HEK293 (cell line): ENCODE data around the gene DOK5.
A peak's percentile ranks its signal among the peaks of the same experiment; 100 is the strongest.

Source experiments
- CTCF ChIA-PET: fragments of 350-600 bp; formaldehyde crosslinking; extraction: SDS; loops from one replicate; lab custom pipeline; 2021; ENCODE audit warnings: antibody characterized with exemption; lab: Yijun Ruan, JAX
- POLR2A ChIA-PET: fragments of 300-600 bp; formaldehyde crosslinking; extraction: SDS; loops from one replicate; lab custom pipeline; 2020; ENCODE audit warnings: antibody characterized with exemption, inconsistent platforms; lab: Yijun Ruan, JAX
- H3K27ac ChIP-seq: fragments of 200-500 bp; sonication (Bioruptor generic); 2 replicates; pipeline ENCODE4 v1.5.1; 2014; ENCODE audit warnings: low read depth, low read length, control low read depth, inconsistent platforms; ENCODE audit errors: extremely low read depth
- H3K36me3 ChIP-seq, 2 experiments: fragments of 200-500 bp in 1 of 2; sonication (Bioruptor generic) in 1 of 2; 1 replicate in 1 of 2; 2 replicates in 1 of 2; pipeline ENCODE4 v1.5.1; 2014 to 2017; ENCODE audit warnings: inconsistent platforms in 2 of 2, low read length in 2 of 2; ENCODE audit not compliant: control insufficient read depth in 2 of 2, insufficient read depth in 1 of 2
- H3K4me1 ChIP-seq: fragments of 200-500 bp; sonication (Bioruptor generic); 2 replicates; pipeline ENCODE4 v1.5.1; 2014; ENCODE audit warnings: mild to moderate bottlenecking, low read length, inconsistent platforms; ENCODE audit not compliant: control insufficient read depth, insufficient read depth
- H3K4me3 ChIP-seq: 2 replicates; pipeline ENCODE4 v1.5.1; 2011; ENCODE audit warnings: low read depth, mild to moderate bottlenecking, control low read depth, low read length, moderate library complexity
- H3K9me3 ChIP-seq: fragments of 200-500 bp; sonication (Bioruptor generic); 2 replicates; pipeline ENCODE4 v1.5.1; 2014; ENCODE audit warnings: low read depth, low read length, inconsistent platforms; ENCODE audit not compliant: control insufficient read depth, insufficient read depth
- GLI2 ChIP-seq: fragments of 450-650 bp; formaldehyde crosslinking; IDR thresholded peaks from 2 replicates; pipeline ENCODE4; 2017; ENCODE audit warnings: missing biosample characterization, missing genetic modification characterization, low read depth, borderline replicate concordance
- GLIS2 ChIP-seq: fragments of 450-650 bp; formaldehyde crosslinking; IDR thresholded peaks from 2 replicates; pipeline ENCODE4 v1.5.1; 2016; ENCODE audit warnings: missing biosample characterization, missing genetic modification characterization
- IKZF3 ChIP-seq: fragments of 450-650 bp; IDR thresholded peaks from 2 replicates; pipeline ENCODE4 v1.5.0; 2018; ENCODE audit warnings: missing biosample characterization, mild to moderate bottlenecking, missing genetic modification characterization, moderate library complexity
- MYNN ChIP-seq: fragments of 450-650 bp; formaldehyde crosslinking; IDR thresholded peaks from 2 replicates; pipeline ENCODE4 v1.5.1; 2016; ENCODE audit warnings: missing biosample characterization, missing genetic modification characterization, borderline replicate concordance
- MZF1 ChIP-seq: fragments of 450-650 bp; formaldehyde crosslinking; IDR thresholded peaks from 2 replicates; pipeline ENCODE4 v1.5.1; 2017; ENCODE audit warnings: missing biosample characterization, missing genetic modification characterization, borderline replicate concordance
- OVOL3 ChIP-seq: fragments of 450-650 bp; formaldehyde crosslinking; IDR thresholded peaks from 2 replicates; pipeline ENCODE4 v1.5.1; 2016; ENCODE audit warnings: missing biosample characterization, missing genetic modification characterization
- REPIN1 ChIP-seq: fragments of 450-650 bp; formaldehyde crosslinking; IDR thresholded peaks from 2 replicates; pipeline ENCODE4 v1.5.1; 2017; ENCODE audit warnings: missing biosample characterization, missing genetic modification characterization, low read depth
- ZBTB20 ChIP-seq: fragments of 450-650 bp; formaldehyde crosslinking; IDR thresholded peaks from 2 replicates; pipeline ENCODE4 v1.5.1; 2016; ENCODE audit warnings: missing biosample characterization, missing genetic modification characterization
- ZBTB8A ChIP-seq: fragments of 450-650 bp; formaldehyde crosslinking; IDR thresholded peaks from 2 replicates; pipeline ENCODE4 v1.5.1; 2016; ENCODE audit warnings: missing biosample characterization, missing genetic modification characterization
- ZFP37 ChIP-seq: fragments of 450-650 bp; formaldehyde crosslinking; IDR thresholded peaks from 2 replicates; pipeline ENCODE4 v1.5.1; 2016; ENCODE audit warnings: missing biosample characterization, missing genetic modification characterization
- ZIC2 ChIP-seq: fragments of 450-650 bp; formaldehyde crosslinking; IDR thresholded peaks from 2 replicates; pipeline ENCODE4 v1.5.1; 2016; ENCODE audit warnings: missing biosample characterization, missing genetic modification characterization
- ZNF169 ChIP-seq: fragments of 450-650 bp; formaldehyde crosslinking; IDR thresholded peaks from 2 replicates; pipeline ENCODE4 v1.5.1; 2016; ENCODE audit warnings: missing biosample characterization, missing genetic modification characterization
- ZNF211 ChIP-seq: fragments of 450-650 bp; formaldehyde crosslinking; IDR thresholded peaks from 2 replicates; pipeline ENCODE4 v1.5.1; 2016; ENCODE audit warnings: low read depth, missing biosample characterization, missing genetic modification characterization
- ZNF223 ChIP-seq: fragments of 450-650 bp; formaldehyde crosslinking; IDR thresholded peaks from 2 replicates; pipeline ENCODE4 v1.5.1; 2016; ENCODE audit warnings: missing biosample characterization, missing genetic modification characterization
- ZNF248 ChIP-seq: fragments of 450-650 bp; formaldehyde crosslinking; IDR thresholded peaks from 2 replicates; pipeline ENCODE4 v1.5.1; 2017; ENCODE audit warnings: missing biosample characterization, missing genetic modification characterization
- ZNF311 ChIP-seq: fragments of 450-650 bp; formaldehyde crosslinking; IDR thresholded peaks from 2 replicates; pipeline ENCODE4 v1.5.1; 2017; ENCODE audit warnings: missing biosample characterization, missing genetic modification characterization, borderline replicate concordance
- ZNF354C ChIP-seq: fragments of 450-650 bp; formaldehyde crosslinking; IDR thresholded peaks from 2 replicates; pipeline ENCODE4 v1.5.1; 2016; ENCODE audit warnings: missing biosample characterization, missing genetic modification characterization, low read depth, borderline replicate concordance
- ZNF426 ChIP-seq: fragments of 450-650 bp; formaldehyde crosslinking; IDR thresholded peaks from 2 replicates; pipeline ENCODE4 v1.5.1; 2017; ENCODE audit warnings: missing biosample characterization, missing genetic modification characterization, mild to moderate bottlenecking, inconsistent platforms, moderate library complexity
- ZNF48 ChIP-seq: fragments of 450-650 bp; formaldehyde crosslinking; IDR thresholded peaks from 2 replicates; pipeline ENCODE4 v1.5.1; 2016; ENCODE audit warnings: missing biosample characterization, missing genetic modification characterization
- ZNF510 ChIP-seq: fragments of 450-650 bp; formaldehyde crosslinking; IDR thresholded peaks from 2 replicates; pipeline ENCODE4 v1.5.1; 2018; ENCODE audit warnings: mild to moderate bottlenecking, missing genetic modification characterization, missing biosample characterization; ENCODE audit not compliant: insufficient replicate concordance
- ZNF747 ChIP-seq: fragments of 450-650 bp; formaldehyde crosslinking; IDR thresholded peaks from 2 replicates; pipeline ENCODE4 v1.5.1; 2016; ENCODE audit warnings: missing biosample characterization, missing genetic modification characterization
- ZNF792 ChIP-seq: fragments of 450-650 bp; formaldehyde crosslinking; IDR thresholded peaks from 2 replicates; pipeline ENCODE4 v1.5.1; 2016; ENCODE audit warnings: missing biosample characterization, missing genetic modification characterization
- ZSCAN23 ChIP-seq: fragments of 450-650 bp; formaldehyde crosslinking; IDR thresholded peaks from 2 replicates; pipeline ENCODE4 v1.5.1; 2016; ENCODE audit warnings: missing biosample characterization, missing genetic modification characterization
- TF ChIP-seq, protein P1 (sequence below): fragments of 450-650 bp; formaldehyde crosslinking; IDR thresholded peaks from 2 replicates; pipeline ENCODE4 v1.5.1; 2016; ENCODE audit warnings: missing biosample characterization, missing genetic modification characterization
- TF ChIP-seq, protein P2 (sequence below): fragments of 450-650 bp; formaldehyde crosslinking; IDR thresholded peaks from 2 replicates; pipeline ENCODE4 v1.5.1; 2016; ENCODE audit warnings: missing biosample characterization, missing genetic modification characterization, low read depth

DOK5 gene

DNA sequence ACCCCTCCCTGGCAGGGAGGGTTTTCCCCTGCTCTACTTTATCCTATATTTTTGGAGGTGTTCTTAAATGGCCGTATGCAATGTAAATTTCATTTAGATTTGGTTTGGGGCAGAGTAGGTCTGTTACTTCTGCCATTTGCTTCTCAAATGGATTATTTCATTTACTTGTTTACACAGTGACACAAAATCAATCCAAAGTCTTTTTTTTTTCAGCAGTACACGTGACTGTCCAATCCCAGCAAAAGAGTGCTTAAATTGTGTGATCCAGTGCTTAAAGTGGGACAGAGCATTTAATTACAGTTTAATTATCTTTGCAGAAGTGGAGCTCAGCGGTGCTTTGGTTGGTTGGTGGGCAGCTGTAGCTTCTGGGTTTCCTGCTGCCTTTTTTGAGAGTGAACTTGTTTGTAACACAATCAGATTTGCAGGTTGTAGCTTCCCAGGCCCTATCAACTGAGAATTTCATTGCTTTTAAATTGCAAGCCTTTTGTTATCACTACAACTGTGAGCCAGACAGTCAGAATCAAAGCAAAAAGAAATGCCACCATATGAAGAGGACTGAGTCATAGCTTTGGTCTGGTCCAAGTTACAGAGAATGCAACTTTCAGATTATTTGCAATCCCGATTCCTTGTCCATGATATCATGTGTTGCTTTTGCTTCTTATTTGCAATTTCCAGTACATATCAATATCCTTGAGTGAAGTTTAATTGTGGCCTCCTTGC is 216.9 kb downstream of the DOK5 start:
- no peak overlapping the region for H3K27ac ChIP-seq
- ChIA-PET POLR2A (no interaction called here), CTCF (no interaction called here)
- no peak overlapping the region for H3K4me3 ChIP-seq
- no peaks in the 10 kb centered on the region for H3K9me3 ChIP-seq
- H3K36me3 ChIP-seq = no peaks in the 10 kb centered on the region
- TF ChIP-seq GLIS2 (tag by site-specific recombination) (no peak), GLI2 (no peak), ZNF248 (tag by site-specific recombination) (no peak), ZNF311 (no peak), REPIN1 (tag by site-specific recombination) (no peak), ZSCAN23 (no peak), ZNF426 (no peak), ZBTB20 (tag by site-specific recombination) (no peak), ZNF169 (tag by site-specific recombination) (no peak), ZNF48 (tag by site-specific recombination) (no peak), MYNN (tag by site-specific recombination) (no peak), ZNF211 (tag by site-specific recombination) (no peak), ZNF747 (tag by site-specific recombination) (no peak), ZBTB8A (tag by site-specific recombination) (no peak), ZNF354C (tag by site-specific recombination) (no peak), ZFP37 (tag by site-specific recombination) (no peak)
- TF ChIP-seq, protein P1, sequence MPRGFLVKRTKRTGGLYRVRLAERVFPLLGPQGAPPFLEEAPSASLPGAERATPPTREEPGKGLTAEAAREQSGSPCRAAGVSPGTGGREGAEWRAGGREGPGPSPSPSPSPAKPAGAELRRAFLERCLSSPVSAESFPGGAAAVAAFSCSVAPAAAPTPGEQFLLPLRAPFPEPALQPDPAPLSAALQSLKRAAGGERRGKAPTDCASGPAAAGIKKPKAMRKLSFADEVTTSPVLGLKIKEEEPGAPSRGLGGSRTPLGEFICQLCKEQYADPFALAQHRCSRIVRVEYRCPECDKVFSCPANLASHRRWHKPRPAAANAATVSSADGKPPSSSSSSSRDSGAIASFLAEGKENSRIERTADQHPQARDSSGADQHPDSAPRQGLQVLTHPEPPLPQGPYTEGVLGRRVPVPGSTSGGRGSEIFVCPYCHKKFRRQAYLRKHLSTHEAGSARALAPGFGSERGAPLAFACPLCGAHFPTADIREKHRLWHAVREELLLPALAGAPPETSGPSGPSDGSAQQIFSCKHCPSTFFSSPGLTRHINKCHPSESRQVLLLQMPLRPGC (tag by site-specific recombination) = no peak
- no peaks in the 10 kb centered on the region for H3K4me1 ChIP-seq

DNA sequence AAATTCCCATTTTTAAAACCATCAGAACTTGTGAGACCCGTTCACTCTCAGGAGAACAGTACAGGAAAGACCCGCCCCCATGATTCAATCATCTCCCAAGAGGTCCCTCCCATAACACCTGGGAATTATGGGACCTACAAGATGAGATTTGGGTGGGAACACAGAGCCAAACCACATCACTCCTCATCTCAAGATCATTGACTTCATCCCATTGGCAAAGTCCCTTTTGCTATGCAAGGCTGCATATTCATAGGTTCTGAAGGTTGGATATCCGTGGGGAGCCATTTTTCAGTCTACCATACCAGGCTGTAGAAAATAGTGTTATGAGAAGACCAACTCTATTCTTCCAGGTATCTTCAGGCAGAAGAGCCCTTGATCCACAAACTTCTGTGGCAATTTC is 219.1 kb downstream of the DOK5 start:
- no peak for TF ChIP-seq MZF1
- TF ChIP-seq, protein P2, sequence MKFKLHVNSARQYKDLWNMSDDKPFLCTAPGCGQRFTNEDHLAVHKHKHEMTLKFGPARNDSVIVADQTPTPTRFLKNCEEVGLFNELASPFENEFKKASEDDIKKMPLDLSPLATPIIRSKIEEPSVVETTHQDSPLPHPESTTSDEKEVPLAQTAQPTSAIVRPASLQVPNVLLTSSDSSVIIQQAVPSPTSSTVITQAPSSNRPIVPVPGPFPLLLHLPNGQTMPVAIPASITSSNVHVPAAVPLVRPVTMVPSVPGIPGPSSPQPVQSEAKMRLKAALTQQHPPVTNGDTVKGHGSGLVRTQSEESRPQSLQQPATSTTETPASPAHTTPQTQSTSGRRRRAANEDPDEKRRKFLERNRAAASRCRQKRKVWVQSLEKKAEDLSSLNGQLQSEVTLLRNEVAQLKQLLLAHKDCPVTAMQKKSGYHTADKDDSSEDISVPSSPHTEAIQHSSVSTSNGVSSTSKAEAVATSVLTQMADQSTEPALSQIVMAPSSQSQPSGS (tag by site-specific recombination) = 0 out of 2 replicates have a peak, but pooled peaks have one; percentile 35
- TF ChIP-seq, all 188 proteins: peak for 1
- H3K27ac ChIP-seq = no peak overlapping the region
- H3K9me3 ChIP-seq = no peaks in the 10 kb centered on the region
- no peaks in the 10 kb centered on the region for H3K4me1 ChIP-seq
- no peak overlapping the region for H3K4me3 ChIP-seq
- ChIA-PET POLR2A (no interaction called here), CTCF (interaction anchor here (1.0 kb wide), 2 partner anchors 14 to 26 kb away, joined by 3 to 7 read pairs; no protein-coding TSS in a partner anchor)
- no peaks in the 10 kb centered on the region for H3K36me3 ChIP-seq

DNA sequence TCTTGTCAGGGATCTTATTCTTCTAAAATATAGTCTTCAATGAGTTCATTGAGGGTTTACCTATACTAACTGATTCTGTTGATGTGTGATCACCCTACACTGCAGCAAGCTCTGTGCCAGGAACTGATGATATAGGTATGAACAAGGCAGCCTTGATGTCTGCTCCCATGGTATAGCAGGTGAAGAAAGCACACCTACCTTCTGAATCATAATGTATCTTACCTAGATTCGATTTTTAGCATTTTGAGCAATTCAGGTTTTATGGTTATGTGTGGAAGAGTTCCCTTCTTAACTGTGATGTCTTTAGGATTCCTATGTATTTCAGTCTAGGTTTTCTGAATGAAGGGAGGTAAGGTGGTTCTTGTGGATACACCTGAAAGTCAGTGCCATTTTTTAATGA is 223.0 kb downstream of the DOK5 start:
- POLR2A ChIA-PET = no interaction called here
- TF ChIP-seq ZNF792 (tag by site-specific recombination) (no peak), OVOL3 (tag by site-specific recombination) (no peak), ZNF510 (tag by site-specific recombination) (no peak), ZIC2 (tag by site-specific recombination) (no peak), ZNF223 (no peak), IKZF3 (tag by site-specific recombination) (no peak)
- TF ChIP-seq, all 188 proteins: peak for 0
- no peak overlapping the region for H3K4me3 ChIP-seq
- H3K36me3 ChIP-seq = no peaks in the 10 kb centered on the region
- no peaks in the 10 kb centered on the region for H3K4me1 ChIP-seq
- CTCF ChIA-PET = no interaction called here
- H3K9me3 ChIP-seq = no peaks in the 10 kb centered on the region
- no peak overlapping the region for H3K27ac ChIP-seq
